Endothelial cell of umbilical vein (primary cell): ENCODE data around the gene CACNA1B. TPM values are rescaled to one million over a fixed set of nuclear protein-coding genes. Genes with fewer than 3 reads are reported as not detected.
"Not testable (repeated sequence)": the region's sequence is repeated elsewhere in the genome, so short reads cannot be mapped to it uniquely, and the experiment has no call there.

ENCODE experiments used
- BruUV-seq: library from RNA; stranded (reverse); fragments of 400-500 nt; replicated peaks from 2 replicates; lab custom pipeline; 2021; lab: Mats Ljungman, UMichigan
- CTCF ChIA-PET: fragments of 300-600, 350-600 bp; sonication (Branson Sonifier 250); formaldehyde crosslinking; loops from one replicate; lab custom pipeline; 2021; ENCODE audit warnings: antibody characterized with exemption, inconsistent platforms; lab: Charles Lee
- POLR2A ChIA-PET: fragments of 300-600, 350-600 bp; sonication (Branson Sonifier 250); formaldehyde crosslinking; loops from one replicate; lab custom pipeline; 2021; ENCODE audit warnings: antibody characterized with exemption, inconsistent platforms; lab: Charles Lee
- DNase-seq: peaks from one replicate; pipeline ENCODE4 v3.0.0-alpha.2; 2011; ENCODE audit warnings: low read depth, low spot score
- FAIRE-seq: peaks from 2 replicates; lab custom pipeline; 2011; peaks lifted over from hg19 to GRCh38; lab: Jason Lieb, UNC
- H2AFZ ChIP-seq: 2 replicates; pipeline ENCODE4 v1.6.0; 2012; ENCODE audit warnings: low read depth, low read length, control low read depth, inconsistent platforms
- H3K27ac ChIP-seq: 2 replicates; pipeline ENCODE4 v1.5.1; 2011; ENCODE audit warnings: low read depth, mild to moderate bottlenecking, control low read depth, low read length, moderate library complexity; ENCODE audit not compliant: insufficient read depth
- H3K27me3 ChIP-seq, 2 experiments: 2 replicates each; pipeline versions ENCODE4 v1.6.0 to v1.6.1; 2011; ENCODE audit warnings: low read length in 2 of 2, mixed read lengths in 1 of 2; ENCODE audit not compliant: control insufficient read depth in 2 of 2, insufficient read depth in 2 of 2
- H3K36me3 ChIP-seq, 2 experiments: 2 replicates in 1 of 2; 3 replicates in 1 of 2; pipeline ENCODE4 v1.5.1; 2011; ENCODE audit warnings: low read length in 2 of 2, mild to moderate bottlenecking in 1 of 2, moderate library complexity in 1 of 2; ENCODE audit not compliant: control insufficient read depth in 2 of 2, insufficient read depth in 2 of 2; ENCODE audit errors: extremely low read depth in 1 of 2
- H3K4me1 ChIP-seq: 3 replicates; pipeline ENCODE4 v1.5.1; 2011; ENCODE audit warnings: mild to moderate bottlenecking, low read length; ENCODE audit not compliant: control insufficient read depth, insufficient read depth; ENCODE audit errors: extremely low read depth
- H3K4me2 ChIP-seq: 2 replicates; pipeline ENCODE4 v1.6.1; 2011; ENCODE audit warnings: low read length, control low read depth, mixed read lengths; ENCODE audit not compliant: insufficient read depth
- H3K4me3 ChIP-seq, 3 experiments: fragments of 200-600 bp in 1 of 3; sonication (generic), shearing (Covaris generic) in 1 of 3; replicated peaks in 1 of 3; 2 replicates each; pipeline ENCODE4 v1.5.1; 2011 to 2016; ENCODE audit warnings: control low read depth in 3 of 3, low read length in 3 of 3, mild to moderate bottlenecking in 2 of 3, inconsistent platforms in 1 of 3, low read depth in 1 of 3, moderate library complexity in 1 of 3; ENCODE audit not compliant: insufficient read depth in 1 of 3
- H3K79me2 ChIP-seq: 2 replicates; pipeline ENCODE4 v1.6.0; 2012; ENCODE audit warnings: low read length, inconsistent platforms; ENCODE audit not compliant: control insufficient read depth, insufficient read depth
- H3K9ac ChIP-seq: replicated peaks from 2 replicates; pipeline ENCODE3; 2011; ENCODE audit warnings: low read length, control low read depth; ENCODE audit not compliant: insufficient read depth; ENCODE audit errors: extremely low read depth
- H3K9me1 ChIP-seq: replicated peaks from 3 replicates; pipeline ENCODE4 v1.6.0; 2011; ENCODE audit warnings: mild to moderate bottlenecking, low read length; ENCODE audit not compliant: control insufficient read depth, insufficient read depth; ENCODE audit errors: extremely low read depth
- H3K9me3 ChIP-seq: replicated peaks from 2 replicates; pipeline ENCODE4 v1.5.1; 2012; ENCODE audit warnings: low read length, inconsistent platforms; ENCODE audit not compliant: control insufficient read depth, insufficient read depth
- H4K20me1 ChIP-seq: replicated peaks from 2 replicates; pipeline ENCODE3; 2011; ENCODE audit warnings: mild to moderate bottlenecking, low read length; ENCODE audit not compliant: control insufficient read depth, insufficient read depth; ENCODE audit errors: extremely low read depth
- dilution Hi-C: fragments of 300-500 bp; cut with MboI; formaldehyde crosslinking; loops from one replicate; pipeline ENCODE4 v1.15.0; 2019; ENCODE audit warnings: low sequenced_read_pairs; ENCODE audit not compliant: extremely low pct_ligation_motif_present
- intact Hi-C: fragments of 100-400 bp; cut with micrococcal nuclease; formaldehyde crosslinking; loops from one replicate; pipeline ENCODE4 v1.10.0; 2022
- polyA plus RNA-seq, 4 experiments: library from polyadenylated mRNA; depleted of rRNA in 3 of 4; stranded (reverse) in 3 of 4; unstranded in 1 of 4; fragments of >200 nt; gene quantifications; 2 replicates each; pipeline versions ENCODE4 v1.2.1 to v1.2.3, GENCODE V29; 2011 to 2012; ENCODE audit warnings: missing spikeins in 1 of 4
- total RNA-seq: library from RNA; stranded (reverse); gene quantifications from 2 replicates; pipeline ENCODE4 v1.2.3, GENCODE V29; 2021

The CACNA1B gene
- total and polyA plus RNA-seq, 2 donors (not counting 3 experiments of a cell fraction or from before 2014, with no cell fraction given), result 0.11 to 0.41 TPM

DNA sequence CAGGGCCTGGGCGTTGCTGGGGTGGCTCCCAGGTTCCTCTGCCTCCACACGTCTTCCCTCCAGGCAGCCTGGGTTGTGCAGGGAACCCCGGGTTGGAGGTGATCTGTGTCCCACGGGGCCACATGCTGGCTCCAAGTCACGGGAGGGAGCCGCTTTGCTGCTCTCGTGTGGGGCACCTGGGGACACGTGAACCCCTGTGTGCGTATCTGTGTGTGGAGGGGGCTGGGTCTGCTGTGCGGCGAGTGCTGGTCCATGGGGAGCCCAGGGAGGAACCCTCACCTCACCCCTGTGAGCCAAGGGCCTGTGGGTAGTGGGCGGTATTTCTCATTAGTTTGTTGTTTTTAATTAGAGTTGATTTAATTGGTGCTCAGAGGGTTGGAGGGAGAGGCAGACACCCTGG lies 7.5 kb downstream of the CACNA1B start:
- intact Hi-C loops, POLR2A ChIA-PET, H3K27me3 ChIP-seq, H3K4me3 ChIP-seq, H4K20me1 ChIP-seq, CTCF ChIA-PET, DNase-seq, dilution Hi-C loops, BruUV-seq, H3K36me3 ChIP-seq, H3K79me2 ChIP-seq, H3K27ac ChIP-seq, H2AFZ ChIP-seq, H3K4me1 ChIP-seq, H3K9me1 ChIP-seq, H3K9me3 ChIP-seq, H3K4me2 ChIP-seq, H3K9ac ChIP-seq, FAIRE-seq: not testable (repeated sequence)

DNA sequence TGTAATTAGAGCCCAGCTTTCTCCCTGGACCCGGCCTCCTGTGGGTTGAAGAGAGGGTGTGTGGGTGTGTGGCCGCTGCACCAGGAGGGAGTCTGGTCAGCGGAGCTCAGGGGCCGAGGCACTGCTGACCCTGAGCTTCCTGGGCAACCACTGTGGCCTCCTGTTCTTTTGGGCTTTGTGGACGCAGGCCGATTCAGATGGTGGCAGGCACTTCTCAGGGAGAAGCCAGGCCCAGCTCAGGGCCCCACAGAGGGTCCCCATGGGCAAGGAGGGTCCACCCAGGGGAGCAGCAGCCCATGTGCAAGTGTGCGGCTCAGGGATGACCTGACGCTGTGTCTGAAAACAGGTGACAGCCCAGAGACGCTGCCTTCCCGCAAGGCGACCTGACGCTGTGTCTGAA lies 11.0 kb downstream of the CACNA1B start:
- BruUV-seq, DNase-seq, H3K27me3 ChIP-seq, dilution Hi-C loops, H2AFZ ChIP-seq, H3K79me2 ChIP-seq, H4K20me1 ChIP-seq, H3K4me1 ChIP-seq, FAIRE-seq, H3K36me3 ChIP-seq, intact Hi-C loops, H3K9me3 ChIP-seq, H3K9ac ChIP-seq, H3K4me3 ChIP-seq, CTCF ChIA-PET, H3K9me1 ChIP-seq, POLR2A ChIA-PET, H3K27ac ChIP-seq, H3K4me2 ChIP-seq: not testable (repeated sequence)

DNA sequence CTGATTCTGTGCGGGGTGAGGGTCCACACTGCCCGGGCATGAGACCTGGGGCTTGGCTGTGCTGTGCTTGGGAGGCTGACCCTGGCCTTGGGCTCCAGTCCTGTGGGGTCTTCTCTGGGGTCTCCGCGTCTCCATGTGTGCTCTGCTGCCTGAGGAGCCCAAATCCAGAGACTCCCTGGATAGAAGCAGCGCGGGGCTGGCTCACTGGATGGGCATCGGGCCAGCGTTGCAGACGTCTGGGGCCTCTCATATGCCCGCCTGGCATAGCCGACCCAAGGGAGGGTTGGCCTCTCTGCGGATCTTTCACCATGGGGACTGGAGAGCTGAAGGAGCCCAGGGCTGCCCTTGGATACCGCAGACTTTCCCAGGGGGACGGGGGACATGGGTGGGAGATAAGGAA lies 12.4 kb downstream of the CACNA1B start:
- H3K9me1 ChIP-seq, H3K79me2 ChIP-seq, H3K9ac ChIP-seq, H3K4me3 ChIP-seq, FAIRE-seq, intact Hi-C loops, H3K36me3 ChIP-seq, H3K27me3 ChIP-seq, H2AFZ ChIP-seq, POLR2A ChIA-PET, H3K4me1 ChIP-seq, dilution Hi-C loops, H3K9me3 ChIP-seq, DNase-seq, H4K20me1 ChIP-seq, CTCF ChIA-PET, H3K27ac ChIP-seq, BruUV-seq, H3K4me2 ChIP-seq: not testable (repeated sequence)

DNA sequence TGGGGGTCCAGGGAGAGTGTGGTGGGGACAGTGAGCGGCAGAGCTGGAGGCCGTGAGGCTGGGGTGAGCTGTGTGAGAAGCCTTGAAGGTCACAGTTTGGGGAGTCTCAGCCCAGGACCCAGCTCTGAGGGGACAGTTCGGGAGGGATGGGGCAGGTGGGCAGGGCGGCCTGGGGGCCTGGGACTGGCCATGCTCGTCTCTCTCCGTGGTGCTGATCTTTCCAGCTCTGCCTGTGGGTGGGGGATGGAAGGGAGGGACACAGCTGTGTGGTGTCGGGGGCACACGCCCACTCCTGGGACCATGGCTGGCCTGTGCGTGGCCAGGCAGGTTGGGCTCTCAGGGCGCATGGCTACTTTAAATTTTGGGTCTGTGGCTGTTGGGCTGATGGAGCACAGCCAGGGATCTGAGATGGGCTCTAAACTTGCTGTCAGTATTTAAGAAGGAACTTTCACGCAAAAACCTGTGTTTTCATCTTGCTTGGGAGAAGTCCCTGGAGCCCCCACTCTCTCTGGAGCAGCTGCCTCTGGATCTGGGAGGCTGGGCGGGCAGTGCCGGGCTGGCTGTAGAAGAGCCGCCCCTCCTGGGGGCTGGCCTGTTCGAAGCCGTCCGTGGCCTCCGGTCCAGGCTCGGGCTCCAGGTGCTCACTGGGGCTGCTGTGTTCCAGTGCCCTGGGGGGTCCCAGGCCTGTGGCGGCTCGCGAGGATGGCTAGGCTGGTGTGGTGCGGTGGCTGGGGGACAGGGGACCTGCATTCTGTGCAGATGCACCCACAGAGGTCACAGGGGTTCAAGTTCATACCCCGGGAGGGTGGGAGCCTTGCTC lies 13.4 kb downstream of the CACNA1B start:
- dilution Hi-C loops, POLR2A ChIA-PET, FAIRE-seq, intact Hi-C loops, H3K36me3 ChIP-seq, H4K20me1 ChIP-seq, BruUV-seq, H2AFZ ChIP-seq, H3K79me2 ChIP-seq, H3K4me1 ChIP-seq, H3K9ac ChIP-seq, H3K4me2 ChIP-seq, H3K27ac ChIP-seq, H3K27me3 ChIP-seq, H3K9me3 ChIP-seq, H3K4me3 ChIP-seq, H3K9me1 ChIP-seq, DNase-seq, CTCF ChIA-PET: not testable (repeated sequence)
